Cardiac muscle cell (in vitro differentiated cells and primary cell): ENCODE data around the gene CNTN5. TPM values are rescaled to one million over a fixed set of nuclear protein-coding genes. Genes with fewer than 3 reads are reported as not detected.

Experiments used
- DNase-seq, 2 donors: peaks; one replicate each; pipeline versions ENCODE4 v3.0.0 to v3.0.0-alpha.2; 2010 to 2017; ENCODE audit warnings: low read depth in 1 of 2, low spot score in 1 of 2
- H3K27ac ChIP-seq: fragments of 200-600 bp; sonication (generic); 2 replicates; pipeline ENCODE4 v1.5.1; 2016
- H3K27me3 ChIP-seq: fragments of 200-600 bp; sonication (generic); 2 replicates; pipeline ENCODE4 v1.6.0; 2016; ENCODE audit warnings: control low read depth
- H3K36me3 ChIP-seq: fragments of 200-600 bp; sonication (generic); 2 replicates; pipeline ENCODE4 v1.5.1; 2016; ENCODE audit warnings: control low read depth
- H3K4me1 ChIP-seq: fragments of 200-600 bp; sonication (generic); 2 replicates; pipeline ENCODE4 v1.8.1; 2017; ENCODE audit warnings: low read depth, mild to moderate bottlenecking, mixed run types
- H3K4me3 ChIP-seq: fragments of 200-600 bp; sonication (generic); 2 replicates; pipeline ENCODE4 v1.5.1; 2016; ENCODE audit warnings: mild to moderate bottlenecking
- H3K9me3 ChIP-seq: fragments of 200-600 bp; sonication (generic); 2 replicates; pipeline ENCODE4 v1.5.1; 2017; ENCODE audit warnings: low read depth, mild to moderate bottlenecking, control low read depth
- CTCF ChIP-seq: IDR thresholded peaks from 2 replicates; pipeline ENCODE4 v1.5.1; 2012; ENCODE audit warnings: low read depth, mild to moderate bottlenecking, low read length
- polyA plus RNA-seq: library from polyadenylated mRNA; unstranded; fragments of >200 nt; fragmentation: Nextera tagmentation; extraction: Ambion mirVana; gene quantifications from 2 replicates; pipeline ENCODE4 v1.2.1, GENCODE V29; 2016
- total RNA-seq: library from RNA; depleted of rRNA; stranded (reverse); fragments of >200 nt; gene quantifications from 2 replicates; pipeline ENCODE4 v1.2.3, GENCODE V29; 2016

Gene CNTN5
- total and polyA plus RNA-seq, 2 experiments from 2014 or later = 30.0 to 41.3 TPM

GRCh38 chr11:99170591-99170990 lies 149.8 kb downstream of the CNTN5 start:
- H3K9me3 ChIP-seq = no peaks in the 10 kb centered on the region
- H3K4me3 ChIP-seq = no peak overlapping the region
- H3K36me3 ChIP-seq = no peaks in the 10 kb centered on the region
- H3K27ac ChIP-seq = no peak overlapping the region
- no peaks in the 10 kb centered on the region for H3K27me3 ChIP-seq
- no peaks in the 10 kb centered on the region for H3K4me1 ChIP-seq
- DNase-seq = no peak
- no peak for TF ChIP-seq CTCF

GRCh38 chr11:99171330-99171729 lies 150.6 kb downstream of the CNTN5 start:
- Histone ChIP-seq H3K4me3 (no peak overlapping the region), H3K27ac (no peak overlapping the region), H3K4me1 (no peaks in the 10 kb centered on the region), H3K27me3 (no peaks in the 10 kb centered on the region), H3K9me3 (no peaks in the 10 kb centered on the region), H3K36me3 (no peaks in the 10 kb centered on the region)
- DNase-seq = no peak
- TF ChIP-seq CTCF = no peak

- Histone ChIP-seq H3K27me3 (no peaks in the 10 kb centered on the region), H3K27ac (no peak overlapping the region), H3K36me3 (no peaks in the 10 kb centered on the region), H3K4me3 (no peak overlapping the region), H3K4me1 (no peaks in the 10 kb centered on the region), H3K9me3 (no peaks in the 10 kb centered on the region)
- no peak for DNase-seq
- no peak for TF ChIP-seq CTCF
Observed at GRCh38 chr11:99176430-99176829, 155.7 kb downstream of the CNTN5 start.

GRCh38 chr11:99177446-99177845 lies 156.7 kb downstream of the CNTN5 start:
- H3K9me3 ChIP-seq = no peaks in the 10 kb centered on the region
- DNase-seq = no peak
- no peaks in the 10 kb centered on the region for H3K27me3 ChIP-seq
- H3K4me3 ChIP-seq = no peak overlapping the region
- H3K36me3 ChIP-seq = no peaks in the 10 kb centered on the region
- TF ChIP-seq CTCF = no peak
- H3K27ac ChIP-seq = no peak overlapping the region
- H3K4me1 ChIP-seq = no peaks in the 10 kb centered on the region

GRCh38 chr11:99184146-99184545 lies 163.4 kb downstream of the CNTN5 start:
- Histone ChIP-seq H3K4me3 (no peak overlapping the region), H3K36me3 (no peaks in the 10 kb centered on the region), H3K9me3 (no peaks in the 10 kb centered on the region), H3K27me3 (no peaks in the 10 kb centered on the region), H3K27ac (no peak overlapping the region), H3K4me1 (no peaks in the 10 kb centered on the region)
- DNase-seq = no peak
- no peak for TF ChIP-seq CTCF

- no peak for DNase-seq
- TF ChIP-seq CTCF = no peak
- H3K27me3 ChIP-seq = no peaks in the 10 kb centered on the region
Observed at GRCh38 chr11:99188221-99188620, 167.5 kb downstream of the CNTN5 start.

More at GRCh38 chr11:99188221-99188620, 167.5 kb downstream of the CNTN5 start:
- Histone ChIP-seq H3K36me3 (no peaks in the 10 kb centered on the region), H3K9me3 (no peaks in the 10 kb centered on the region), H3K27ac (no peak overlapping the region), H3K4me3 (no peak overlapping the region), H3K4me1 (no peaks in the 10 kb centered on the region)
